Hepatocyte (in vitro differentiated cells): ENCODE data around the gene SUMF2.
"Not testable (repeated sequence)": the region's sequence is repeated elsewhere in the genome, so short reads cannot be mapped to it uniquely, and the experiment has no call there.

ENCODE experiments used
- CTCF ChIP-seq: fragments of 200-600 bp; sonication (generic); IDR thresholded peaks from 2 replicates; pipeline ENCODE4 v1.5.1; 2016; ENCODE audit warnings: antibody characterized with exemption, mild to moderate bottlenecking; ENCODE audit not compliant: poor library complexity
- EZH2 ChIP-seq: fragments of 200-600 bp; sonication (generic); IDR thresholded peaks from 2 replicates; pipeline ENCODE4 v1.6.1; 2016; ENCODE audit warnings: antibody characterized with exemption, mild to moderate bottlenecking, borderline replicate concordance
- EZH2phosphoT487 ChIP-seq: fragments of 200-600 bp; sonication (generic); IDR thresholded peaks from one replicate; pipeline ENCODE4 v1.6.1; 2018; ENCODE audit warnings: antibody characterized with exemption, mild to moderate bottlenecking, low read depth, moderate library complexity; ENCODE audit not compliant: unreplicated experiment, severe bottlenecking

GRCh38 chr7:56045758-56046157 lies 18.3 kb upstream of the SUMF2 start:
- TF ChIP-seq CTCF, EZH2, EZH2phosphoT487: not testable (repeated sequence)
